Gastrocnemius medialis (tissue), 4 donors: ENCODE results near the gene PLAAT2. TPM values are rescaled to one million over a fixed set of nuclear protein-coding genes. Genes with fewer than 3 reads are reported as not detected.

Source experiments
- ATAC-seq, 2 donors: fragments of 150-250 bp; one replicate each; pipeline ENCODE4 v1.9.1; 2016
- DNase-seq, 2 donors: peaks; one replicate each; pipeline ENCODE4 v3.0.0-alpha.2; 2019
- H3K27ac ChIP-seq, 4 donors: fragments of 200-600 bp; sonication (generic); 1 replicate in 1 of 4; 2 replicates in 3 of 4; pipeline ENCODE4 v1.5.1; 2016 to 2018; ENCODE audit warnings: mild to moderate bottlenecking in 2 of 4, moderate library complexity in 1 of 4
- H3K27me3 ChIP-seq, 3 donors: fragments of 200-600 bp; sonication (generic) in 2 of 3; 1 replicate in 1 of 3; 2 replicates in 2 of 3; pipeline versions ENCODE4 v1.5.1 to v1.6.0; 2016 to 2019; ENCODE audit warnings: mild to moderate bottlenecking in 1 of 3, moderate library complexity in 1 of 3
- H3K36me3 ChIP-seq, 2 donors: fragments of 200-600 bp; sonication (generic) in 1 of 2; one replicate each; pipeline ENCODE4 v1.5.1; 2017 to 2018
- H3K4me1 ChIP-seq, 2 donors: fragments of 200-600 bp; sonication (generic) in 1 of 2; one replicate each; pipeline ENCODE4 v1.5.1; 2016 to 2017; ENCODE audit warnings: mild to moderate bottlenecking in 2 of 2
- H3K4me3 ChIP-seq, 4 donors: fragments of 200-600 bp; sonication (generic) in 3 of 4; 1 replicate in 1 of 4; 2 replicates in 3 of 4; pipeline ENCODE4 v1.5.1; 2016 to 2019; ENCODE audit warnings: mild to moderate bottlenecking in 2 of 4
- H3K9me3 ChIP-seq, 3 donors: fragments of 200-600 bp; sonication (generic) in 2 of 3; 1 replicate in 1 of 3; 2 replicates in 2 of 3; pipeline ENCODE4 v1.5.1; 2016 to 2019
- CTCF ChIP-seq, 5 experiments: fragments of 450-650 bp in 3 of 5; fragments of 200-600 bp in 2 of 5; sonication (generic) in 2 of 5; IDR thresholded peaks in 4 of 5; conservative IDR thresholded peaks in 1 of 5; 1 replicate in 4 of 5; 2 replicates in 1 of 5; pipeline ENCODE4 v1.5.1; 2016 to 2019; ENCODE audit warnings: antibody characterized with exemption in 5 of 5, mild to moderate bottlenecking in 3 of 5, moderate library complexity in 3 of 5
- POLR2A ChIP-seq, 2 donors: fragments of 450-650 bp; IDR thresholded peaks; one replicate each; pipeline ENCODE4 v1.6.1; 2017; ENCODE audit warnings: antibody characterized with exemption in 2 of 2, mild to moderate bottlenecking in 2 of 2, moderate library complexity in 2 of 2
- in situ Hi-C, 4 donors: fragments of 200-750 bp; cut with MboI; loops; one replicate each; pipeline versions ENCODE4 v1.15.0 to v1.8.0; 2017; ENCODE audit warnings: low sequenced_read_pairs in 4 of 4
- intact Hi-C: fragments of 100-400 bp; cut with DNase I; formaldehyde crosslinking; loops from one replicate; pipeline ENCODE4 v1.15.1; 2023; ENCODE audit warnings: low total_unique reads
- total RNA-seq, 4 donors: library from RNA; depleted of rRNA; stranded (reverse); fragments of >200 nt; gene quantifications; one replicate each; pipeline versions ENCODE4 v1.1.0 to v1.2.3, GENCODE V29; 2016

The PLAAT2 gene
- total RNA-seq, 4 donors from 2014 or later: not detected

GRCh38 chr11:63558459-63559157 is 4.6 kb downstream of the PLAAT2 start:
- Histone ChIP-seq H3K36me3 (no peaks in the 10 kb centered on the region), H3K4me3 (no peak overlapping the region), H3K9me3 (no peaks in the 10 kb centered on the region), H3K27ac (no peak overlapping the region), H3K4me1 (no peaks in the 10 kb centered on the region), H3K27me3 (no peaks in the 10 kb centered on the region)
- intact Hi-C loops: no loop called here
- DNase-seq (no peak), ATAC-seq (no peak)
- in situ Hi-C loops: no loop called here
- TF ChIP-seq POLR2A (IDR thresholded peaks at IDR 0.05) (no peak), CTCF (IDR thresholded peaks at IDR 0.05 in 4 of 5, conservative IDR thresholded peaks at IDR 0.05 in 1 of 5) (no peak)

GRCh38 chr11:63557570-63557969 is 5.6 kb downstream of the PLAAT2 start:
- intact Hi-C loops (no loop called here), in situ Hi-C loops (no loop called here)
- no peak overlapping the region for H3K27ac ChIP-seq
- H3K9me3 ChIP-seq: no peaks in the 10 kb centered on the region
- H3K27me3 ChIP-seq: no peaks in the 10 kb centered on the region
- H3K36me3 ChIP-seq: no peaks in the 10 kb centered on the region
- no peaks in the 10 kb centered on the region for H3K4me1 ChIP-seq
- H3K4me3 ChIP-seq: no peak overlapping the region
- TF ChIP-seq CTCF (IDR thresholded peaks at IDR 0.05 in 4 of 5, conservative IDR thresholded peaks at IDR 0.05 in 1 of 5) (no peak), POLR2A (IDR thresholded peaks at IDR 0.05) (no peak)
- ATAC-seq (no peak), DNase-seq (no peak)

GRCh38 chr11:63556404-63557013 is 6.7 kb downstream of the PLAAT2 start:
- no peaks in the 10 kb centered on the region for H3K36me3 ChIP-seq
- peaks cover 0 to under 1% of the 10 kb centered on the region in 2 donors for H3K4me1 ChIP-seq
- DNase-seq (no peak), ATAC-seq (no peak)
- H3K27ac ChIP-seq: no peak overlapping the region
- no peak for TF ChIP-seq POLR2A (IDR thresholded peaks at IDR 0.05)
- no peak for TF ChIP-seq CTCF (IDR thresholded peaks at IDR 0.05 in 4 of 5, conservative IDR thresholded peaks at IDR 0.05 in 1 of 5)
- in situ Hi-C loops (no loop called here), intact Hi-C loops (no loop called here)
- no peak overlapping the region for H3K4me3 ChIP-seq
- H3K27me3 ChIP-seq: no peaks in the 10 kb centered on the region
- no peaks in the 10 kb centered on the region for H3K9me3 ChIP-seq

- in situ Hi-C loops: no loop called here
- DNase-seq (no peak), ATAC-seq (no peak)
- Histone ChIP-seq H3K4me1 (peaks cover 0 to 4% of the 10 kb centered on the region in 2 donors), H3K36me3 (no peaks in the 10 kb centered on the region), H3K27ac (no peak overlapping the region), H3K27me3 (no peaks in the 10 kb centered on the region), H3K4me3 (no peak overlapping the region), H3K9me3 (no peaks in the 10 kb centered on the region)
- intact Hi-C loops: no loop called here
- no peak for TF ChIP-seq POLR2A (IDR thresholded peaks at IDR 0.05)
- TF ChIP-seq CTCF (IDR thresholded peaks at IDR 0.05 in 4 of 5, conservative IDR thresholded peaks at IDR 0.05 in 1 of 5): no peak
Measured at GRCh38 chr11:63554877-63555223, 8.3 kb downstream of the PLAAT2 start.
